ENCODE measurements around the gene ACOT8.

DNA sequence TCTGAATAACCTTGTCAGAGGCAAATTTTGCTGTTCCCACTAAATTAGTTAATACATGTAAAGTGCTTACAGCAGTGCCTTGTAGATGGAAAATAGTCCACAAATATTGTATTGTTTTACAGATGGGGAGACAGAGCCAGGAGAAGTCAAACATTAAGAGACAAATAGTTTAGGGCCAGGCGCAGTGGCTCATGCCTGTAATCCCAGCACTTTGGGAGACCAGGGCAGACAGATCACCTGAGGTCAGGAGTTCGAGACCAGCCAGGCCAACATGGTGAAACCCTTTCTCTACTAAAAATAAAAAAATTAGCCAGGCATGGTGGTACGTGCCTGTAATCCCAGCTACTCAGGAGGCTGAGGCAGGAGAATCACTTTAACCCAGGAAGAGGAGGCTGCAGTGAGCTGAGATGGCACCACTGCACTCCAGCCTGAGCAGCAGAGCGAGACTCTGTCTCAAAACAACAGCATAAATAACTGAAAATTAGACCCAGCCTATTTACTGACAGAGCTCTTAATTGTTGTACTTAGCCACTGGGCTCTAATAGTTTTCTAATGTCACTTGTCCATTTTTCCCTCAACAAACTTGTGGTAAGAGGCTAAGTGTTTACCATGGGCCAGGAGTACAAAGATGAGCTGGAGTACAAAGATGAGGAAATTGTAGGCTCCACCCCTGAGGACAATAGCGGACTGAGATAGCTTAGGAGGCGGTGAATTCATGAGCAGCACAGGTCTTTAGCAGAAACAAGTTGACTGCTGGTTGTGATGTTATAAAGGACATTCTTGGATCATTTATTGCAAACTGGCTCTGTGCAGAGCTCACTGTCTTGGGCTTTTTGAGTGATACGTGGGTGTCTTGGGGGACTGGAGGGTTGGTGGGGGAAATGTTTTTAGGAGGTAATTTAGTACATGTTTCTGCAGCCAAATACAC is 6.6 kb upstream of the ACOT8 start:
- TF ChIP-seq, protein P1, sequence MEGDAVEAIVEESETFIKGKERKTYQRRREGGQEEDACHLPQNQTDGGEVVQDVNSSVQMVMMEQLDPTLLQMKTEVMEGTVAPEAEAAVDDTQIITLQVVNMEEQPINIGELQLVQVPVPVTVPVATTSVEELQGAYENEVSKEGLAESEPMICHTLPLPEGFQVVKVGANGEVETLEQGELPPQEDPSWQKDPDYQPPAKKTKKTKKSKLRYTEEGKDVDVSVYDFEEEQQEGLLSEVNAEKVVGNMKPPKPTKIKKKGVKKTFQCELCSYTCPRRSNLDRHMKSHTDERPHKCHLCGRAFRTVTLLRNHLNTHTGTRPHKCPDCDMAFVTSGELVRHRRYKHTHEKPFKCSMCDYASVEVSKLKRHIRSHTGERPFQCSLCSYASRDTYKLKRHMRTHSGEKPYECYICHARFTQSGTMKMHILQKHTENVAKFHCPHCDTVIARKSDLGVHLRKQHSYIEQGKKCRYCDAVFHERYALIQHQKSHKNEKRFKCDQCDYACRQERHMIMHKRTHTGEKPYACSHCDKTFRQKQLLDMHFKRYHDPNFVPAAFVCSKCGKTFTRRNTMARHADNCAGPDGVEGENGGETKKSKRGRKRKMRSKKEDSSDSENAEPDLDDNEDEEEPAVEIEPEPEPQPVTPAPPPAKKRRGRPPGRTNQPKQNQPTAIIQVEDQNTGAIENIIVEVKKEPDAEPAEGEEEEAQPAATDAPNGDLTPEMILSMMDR (IDR thresholded peaks at IDR 0.05; ENCODE audit: low read length) = no peak
- TF ChIP-seq EZH2 (optimal IDR thresholded peaks at IDR 0.05; ENCODE audit: low read depth, low read length) = no peak

Measured in MM.1S (cell line).